ENCODE data around the gene PLAC8. TPM values are rescaled to one million over a fixed set of nuclear protein-coding genes. Genes with fewer than 3 reads are reported as not detected.

The PLAC8 gene
- polyA plus RNA-seq, 3 donors = 114 to 626 (median 170) TPM

DNA sequence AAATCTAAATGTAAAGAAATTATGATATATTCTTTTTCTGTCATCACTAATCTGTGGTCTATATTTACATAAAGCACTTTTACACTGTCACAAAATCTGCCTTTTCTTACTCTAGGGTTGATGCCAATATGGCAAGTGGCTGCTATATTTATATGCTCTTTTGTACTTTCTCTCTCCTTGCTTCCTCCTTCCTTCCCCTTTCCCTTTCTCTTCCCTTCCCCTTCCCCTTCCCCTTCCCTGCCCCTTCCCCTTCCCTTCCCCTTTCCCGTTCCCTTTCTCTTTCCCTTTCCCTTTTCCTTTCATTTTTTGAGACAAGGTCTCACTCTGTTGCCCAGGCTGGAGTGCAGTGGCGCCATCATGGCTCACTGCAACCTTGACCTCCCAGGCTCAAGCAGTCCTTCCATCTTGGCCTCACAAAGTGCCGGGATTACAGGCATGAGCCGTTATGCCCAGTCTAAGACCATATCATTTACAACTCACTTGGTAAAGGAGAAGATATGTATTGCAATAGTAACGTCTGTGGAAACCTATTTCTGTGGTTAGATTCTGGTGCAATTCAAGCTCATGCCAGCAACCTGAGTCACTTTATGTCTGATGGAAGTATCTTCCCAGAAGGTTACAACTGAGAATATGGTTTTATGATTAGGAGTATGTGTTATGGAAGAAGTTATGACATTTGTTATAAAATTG, 13.9 kb upstream of the PLAC8 start:
- WGBS (ENCODE audit: insufficient coverage) = 0% methylated on average over 1 of the region's 5 CpGs
- no peaks in the 10 kb centered on the region for H3K36me3 ChIP-seq (replicated peaks in 1 of 2; ENCODE audit: control insufficient read depth in 1 of 2, insufficient read depth in 2 of 2, low read length in 2 of 2)
- no peaks in the 10 kb centered on the region for H3K36me3 Mint-ChIP-seq
- H3K4me3 Mint-ChIP-seq = peak overlapping the region; percentile 69 to 72
- peak overlapping the region in 1 of 3 experiments; percentile 52 for H3K4me3 ChIP-seq (replicated peaks in 1 of 3; ENCODE audit: low read depth in 2 of 3, low read length in 3 of 3)
- peak overlapping the region; percentile 73 to 95 (median 92) for H3K27ac Mint-ChIP-seq
- H3K9me3 ChIP-seq (replicated peaks in 1 of 2; ENCODE audit: control insufficient read depth in 1 of 2, insufficient read depth in 1 of 2, low read length in 2 of 2) = no peaks in the 10 kb centered on the region
- H3K9me3 Mint-ChIP-seq = peaks cover 0 to 4% (median 0%) of the 10 kb centered on the region in 7 donors
- TF ChIP-seq CTCF (IDR thresholded peaks at IDR 0.05) = no peak
- intact Hi-C loops (cut with micrococcal nuclease) = no loop called here
- H3K27me3 ChIP-seq (ENCODE audit: control insufficient read depth in 2 of 2, insufficient read depth in 2 of 2, low read length in 2 of 2) = no peaks in the 10 kb centered on the region
- peak; percentile 71 to 87 (median 82) for DNase-seq
- no peak overlapping the region for H2AFZ ChIP-seq (ENCODE audit: insufficient read depth, low read depth, low read length, poor library complexity, severe bottlenecking)
- peaks cover 10% of the 10 kb centered on the region for H3K79me2 ChIP-seq (ENCODE audit: insufficient read depth, low read length)
- no peaks in the 10 kb centered on the region for H4K20me1 ChIP-seq (ENCODE audit: insufficient read depth, low read length)
- H3K4me2 ChIP-seq (replicated peaks; ENCODE audit: extremely low read depth, low read length, poor library complexity, severe bottlenecking) = peak overlapping the region; percentile 54
- H3K4me1 ChIP-seq (ENCODE audit: control insufficient read depth in 1 of 2, insufficient read depth in 2 of 2, low read length in 2 of 2) = peaks cover 53 to 65% of the 10 kb centered on the region in 2 donors
- peaks cover 0 to 9% (median 0%) of the 10 kb centered on the region in 3 donors for H3K27me3 Mint-ChIP-seq (ENCODE audit: low read depth in 3 of 3)
- H3K9ac ChIP-seq (ENCODE audit: insufficient read depth, low read length, poor library complexity, severe bottlenecking) = no peak overlapping the region
- H3K4me1 Mint-ChIP-seq = peaks cover 54% of the 10 kb centered on the region
- H3K27ac ChIP-seq (ENCODE audit: low read depth in 1 of 2, low read length in 2 of 2) = peak overlapping the region; percentile 56 to 78

DNA sequence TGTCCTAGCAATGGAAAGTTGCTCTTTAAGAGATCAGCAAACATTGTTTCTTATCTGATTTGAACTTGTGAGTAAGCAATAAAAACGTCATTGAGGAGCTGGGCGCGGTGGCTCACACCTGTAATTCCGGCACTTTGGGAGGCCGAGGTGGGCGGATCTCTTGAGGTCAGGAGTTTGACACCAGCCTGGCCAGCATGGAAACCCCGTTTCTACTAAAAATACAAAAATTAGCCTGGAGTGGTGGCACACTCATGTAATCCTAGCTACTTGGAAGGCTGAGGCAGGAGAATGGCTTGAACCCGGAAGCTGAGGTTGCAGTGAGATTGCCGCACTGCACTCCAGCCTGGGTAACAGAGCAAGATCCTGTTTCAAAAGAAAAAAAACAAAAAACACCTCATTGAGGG, 11.2 kb upstream of the PLAC8 start:
- Histone ChIP-seq H4K20me1 (ENCODE audit: insufficient read depth, low read length) (no peaks in the 10 kb centered on the region), H3K4me1 (ENCODE audit: control insufficient read depth in 1 of 2, insufficient read depth in 2 of 2, low read length in 2 of 2) (peaks cover 67 to 79% of the 10 kb centered on the region in 2 donors), H3K27ac (ENCODE audit: low read depth in 1 of 2, low read length in 2 of 2) (peak overlapping the region; percentile 56 to 64), H3K4me2 (replicated peaks; ENCODE audit: extremely low read depth, low read length, poor library complexity, severe bottlenecking) (peak overlapping the region; percentile 36), H3K9me3 (replicated peaks in 1 of 2; ENCODE audit: control insufficient read depth in 1 of 2, insufficient read depth in 1 of 2, low read length in 2 of 2) (no peaks in the 10 kb centered on the region), H3K36me3 (replicated peaks in 1 of 2; ENCODE audit: control insufficient read depth in 1 of 2, insufficient read depth in 2 of 2, low read length in 2 of 2) (no peaks in the 10 kb centered on the region), H3K27me3 (ENCODE audit: control insufficient read depth in 2 of 2, insufficient read depth in 2 of 2, low read length in 2 of 2) (no peaks in the 10 kb centered on the region), H3K9ac (ENCODE audit: insufficient read depth, low read length, poor library complexity, severe bottlenecking) (no peak overlapping the region), H3K79me2 (ENCODE audit: insufficient read depth, low read length) (peaks cover 14% of the 10 kb centered on the region), H3K4me3 (replicated peaks in 1 of 3; ENCODE audit: low read depth in 2 of 3, low read length in 3 of 3) (peak overlapping the region in 1 of 3 experiments; percentile 40), H2AFZ (ENCODE audit: insufficient read depth, low read depth, low read length, poor library complexity, severe bottlenecking) (no peak overlapping the region)
- peak overlapping the region; percentile 86 to 92 (median 88) for H3K27ac Mint-ChIP-seq
- WGBS (ENCODE audit: insufficient coverage) = 0% methylated on average over 1 of the region's 9 CpGs
- peaks cover 0 to 4% (median 0%) of the 10 kb centered on the region in 7 donors for H3K9me3 Mint-ChIP-seq
- no peaks in the 10 kb centered on the region for H3K36me3 Mint-ChIP-seq
- peaks cover 64% of the 10 kb centered on the region for H3K4me1 Mint-ChIP-seq
- intact Hi-C loops (cut with micrococcal nuclease) = loop anchor here in 1 of 2 donors (2.0 kb wide), 1 partner anchor 13 kb away; no protein-coding TSS in a partner anchor
- H3K27me3 Mint-ChIP-seq (ENCODE audit: low read depth in 3 of 3) = peaks cover 0 to 9% (median 0%) of the 10 kb centered on the region in 3 donors
- H3K4me3 Mint-ChIP-seq = peak overlapping the region in 1 of 2 donors; percentile 51
- no peak for TF ChIP-seq CTCF (IDR thresholded peaks at IDR 0.05)
- peak in 2 of 3 donors; percentile 63 for DNase-seq

All from CD14-positive monocyte (primary cell).